ENCODE results near the gene MFN2. TPM values are rescaled to one million over a fixed set of nuclear protein-coding genes. Genes with fewer than 3 reads are reported as not detected.

Gene MFN2
- total and polyA plus RNA-seq, 9 of the 15 experiments (the other 6 are each of a cell fraction or from before 2014, with no cell fraction given) = 10.5 to 158 (median 87.1) TPM

GRCh38 chr1:11934302-11935056 lies 45.8 kb upstream of the MFN2 start, which contains the start of gene PLOD1 (continued):
- TF ChIP-seq HSF4 (CRISPR knock-in tag; IDR thresholded peaks at IDR 0.05; ENCODE audit: borderline replicate concordance) = no peak
- TF ChIP-seq HCFC1 (IDR thresholded peaks at IDR 0.05; ENCODE audit: low read depth, low read length) = 0 out of 2 replicates have a peak, but pooled peaks have one; percentile 0
- TF ChIP-seq ZNF318 (IDR thresholded peaks at IDR 0.05; ENCODE audit: borderline replicate concordance in 1 of 2, low read depth in 1 of 2) = no peak
- TF ChIP-seq E2F4 (CRISPR knock-in tag; IDR thresholded peaks at IDR 0.05; ENCODE audit: low read depth) = 0 out of 2 replicates have a peak, but pooled peaks have one; percentile 44
- TF ChIP-seq PTTG1 (tag; IDR thresholded peaks at IDR 0.05; ENCODE audit: low read depth) = no peak
- no peak for TF ChIP-seq EHMT2 (IDR thresholded peaks at IDR 0.05)
- no peak for TF ChIP-seq MITF (IDR thresholded peaks at IDR 0.05)
- TF ChIP-seq MLLT1 (IDR thresholded peaks at IDR 0.05) = no peak
